ENCODE results near the gene RANBP3L.
"Not testable (repeated sequence)": the region's sequence is repeated elsewhere in the genome, so short reads cannot be mapped to it uniquely, and the experiment has no call there.

Gene RANBP3L

GRCh38 chr5:36285837-36286615 is 15.7 kb downstream of the RANBP3L start:
- DNase-seq = no peak

DNA sequence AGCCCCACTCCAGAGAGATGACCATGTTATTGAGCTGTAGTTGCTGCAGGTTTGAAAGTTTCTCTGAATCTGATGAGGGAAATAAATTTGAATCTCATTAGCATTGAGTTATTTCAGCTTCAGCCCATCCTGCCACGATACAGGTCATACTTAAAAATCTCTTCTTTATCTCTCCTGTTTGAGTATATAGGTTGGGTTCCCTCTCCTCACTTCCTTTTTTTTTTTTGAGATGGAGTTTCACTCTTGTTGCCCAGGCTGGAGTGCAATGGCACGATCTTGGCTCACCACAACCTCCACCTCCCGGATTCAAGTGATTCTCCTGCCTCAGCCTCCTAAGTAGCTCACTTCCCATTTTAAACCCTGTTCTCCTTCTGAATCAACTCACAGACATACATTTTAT is 17.9 kb downstream of the RANBP3L start:
- not testable (repeated sequence) for DNase-seq

DNA sequence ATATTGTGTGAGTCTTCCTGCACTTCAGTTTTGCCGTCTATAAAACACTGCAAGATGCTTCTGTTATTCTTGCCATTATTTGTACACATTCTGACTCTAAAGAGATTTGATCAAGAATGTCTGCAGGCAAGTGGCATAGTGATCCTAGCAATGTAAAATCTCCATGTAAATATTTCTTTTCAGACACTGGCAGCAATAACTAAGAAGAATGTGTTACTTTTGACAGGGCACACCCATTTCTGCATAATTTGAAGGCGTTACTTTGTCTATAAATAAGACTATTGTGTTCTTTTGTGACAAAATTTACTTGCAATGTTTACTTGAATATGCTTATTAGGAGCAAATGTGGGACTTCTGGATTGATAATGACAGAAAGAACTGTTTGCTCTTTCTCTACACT is 20.1 kb downstream of the RANBP3L start:
- DNase-seq = no peak

DNA sequence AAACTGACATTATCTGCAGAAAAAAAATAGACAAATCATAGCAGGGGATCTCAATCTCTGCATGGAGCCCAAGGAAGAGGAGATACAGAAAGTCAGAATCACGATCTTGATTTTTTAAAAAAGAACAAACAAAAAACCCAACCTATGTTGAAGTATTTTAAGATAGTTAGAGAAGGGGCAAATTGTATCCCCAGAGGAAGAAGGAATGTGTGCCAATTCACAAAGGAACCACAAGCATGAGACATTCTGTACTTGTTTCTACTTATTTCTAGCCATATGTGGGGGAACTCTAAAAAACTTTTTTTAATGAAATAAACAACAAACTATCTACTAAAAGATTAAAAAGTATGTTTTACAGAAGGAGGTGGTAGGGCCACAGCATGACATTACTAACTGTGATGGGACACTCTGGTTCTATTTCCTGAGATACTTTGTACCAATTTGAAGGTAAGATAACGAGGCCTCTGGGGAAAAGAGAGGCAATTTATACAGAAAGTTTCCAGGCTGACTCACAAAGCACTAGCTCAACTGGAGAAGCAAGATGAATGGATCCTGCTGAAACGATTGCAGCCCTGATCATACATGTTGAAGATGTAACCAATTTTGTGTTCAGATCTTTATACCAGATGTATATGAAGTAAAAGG is 22.5 kb downstream of the RANBP3L start:
- no peak for DNase-seq

DNA sequence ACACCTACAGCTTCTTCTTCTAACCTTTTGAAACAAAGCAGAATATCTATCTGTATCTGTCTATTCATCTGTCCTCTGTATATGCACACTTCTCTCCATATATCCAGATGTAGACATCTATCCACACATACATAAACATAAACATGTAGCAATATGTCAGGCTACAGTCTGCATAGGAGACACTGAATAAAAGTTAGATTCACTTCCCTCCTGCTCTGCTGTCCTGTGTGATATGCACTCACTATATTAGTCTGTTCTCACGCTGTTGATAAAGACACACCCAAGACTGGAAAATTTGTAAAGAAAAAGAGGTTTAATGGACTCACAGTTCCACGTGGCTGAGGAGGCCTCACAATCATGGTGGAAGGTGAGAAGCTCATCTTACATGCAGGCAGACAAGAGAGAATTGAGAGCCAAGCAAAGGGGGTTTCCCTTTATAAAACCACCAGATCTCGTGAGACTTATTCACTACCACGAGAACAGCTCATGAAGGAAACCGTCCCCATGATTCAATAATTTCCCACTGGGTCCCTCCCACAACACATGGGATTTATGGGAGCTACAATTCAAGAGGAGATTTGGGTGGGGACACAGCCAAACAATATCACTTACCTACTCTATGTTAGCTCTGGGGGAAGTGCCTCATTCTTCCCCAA is 24.1 kb downstream of the RANBP3L start:
- DNase-seq = no peak

GRCh38 chr5:36276864-36277263 is 24.8 kb downstream of the RANBP3L start:
- no peak for DNase-seq

DNA sequence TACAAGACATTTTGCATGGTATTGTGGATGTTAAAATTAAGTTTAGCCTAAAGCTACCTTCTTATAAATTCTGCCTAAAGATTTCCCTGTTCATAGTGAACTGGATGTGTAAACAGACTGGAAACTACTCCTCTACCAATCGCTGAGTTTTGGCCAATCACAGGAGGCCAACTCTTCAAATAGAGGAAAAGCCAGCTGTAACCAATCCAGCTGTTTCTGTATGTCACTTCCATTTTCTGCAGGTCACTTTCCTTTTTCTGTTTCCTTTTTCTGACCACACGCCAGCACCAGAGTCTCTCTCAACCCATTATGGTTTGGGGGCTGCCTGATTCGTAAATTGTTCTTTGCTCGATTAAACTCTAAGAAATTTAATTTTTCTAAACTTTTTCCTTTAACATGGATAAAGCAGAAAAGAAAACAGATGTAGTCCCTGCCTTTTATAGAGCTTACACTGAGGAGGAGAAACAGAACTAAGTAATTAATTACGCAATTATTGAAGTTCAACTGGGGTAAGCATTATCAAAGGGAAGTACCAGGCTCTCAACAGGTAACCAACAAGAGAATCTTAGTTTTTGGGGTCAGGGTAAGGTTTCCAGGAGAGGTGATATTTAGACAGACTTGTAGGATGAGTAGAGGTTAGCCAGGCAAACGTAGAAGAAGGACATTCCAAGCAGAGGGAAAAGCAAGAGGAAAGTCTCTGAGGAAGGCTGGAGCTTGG is 27.7 kb downstream of the RANBP3L start:
- no peak for DNase-seq

DNA sequence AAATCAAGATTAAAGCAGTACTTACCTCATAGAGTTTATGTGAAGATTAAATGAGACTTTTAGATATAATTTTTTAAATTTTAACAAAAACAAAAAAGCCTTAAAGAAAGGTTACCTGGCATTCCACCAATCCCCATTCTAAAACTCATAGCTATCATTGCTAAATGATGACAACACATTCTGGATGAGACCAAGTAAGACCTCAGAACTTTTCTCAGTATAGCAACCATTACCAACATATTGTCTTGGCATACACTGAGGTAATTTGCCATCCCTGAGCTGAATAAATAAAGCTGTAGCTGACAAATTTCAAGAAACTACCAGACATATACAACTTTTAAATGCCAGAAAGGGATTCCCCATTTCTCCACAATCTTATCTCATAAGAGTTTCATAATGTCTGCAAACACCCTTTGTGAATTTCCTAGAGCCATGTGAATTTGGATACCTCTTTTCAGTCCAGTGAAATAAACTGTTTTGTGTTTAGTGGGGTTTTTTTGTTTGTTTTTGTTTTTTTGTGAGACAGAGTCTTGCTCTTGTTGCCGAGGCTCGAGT is 29.5 kb downstream of the RANBP3L start:
- DNase-seq = no peak

- DNase-seq = no peak
Measured at GRCh38 chr5:36270876-36271575, 30.7 kb downstream of the RANBP3L start.

GRCh38 chr5:36270175-36270574 is 31.5 kb downstream of the RANBP3L start:
- DNase-seq = no peak

DNA sequence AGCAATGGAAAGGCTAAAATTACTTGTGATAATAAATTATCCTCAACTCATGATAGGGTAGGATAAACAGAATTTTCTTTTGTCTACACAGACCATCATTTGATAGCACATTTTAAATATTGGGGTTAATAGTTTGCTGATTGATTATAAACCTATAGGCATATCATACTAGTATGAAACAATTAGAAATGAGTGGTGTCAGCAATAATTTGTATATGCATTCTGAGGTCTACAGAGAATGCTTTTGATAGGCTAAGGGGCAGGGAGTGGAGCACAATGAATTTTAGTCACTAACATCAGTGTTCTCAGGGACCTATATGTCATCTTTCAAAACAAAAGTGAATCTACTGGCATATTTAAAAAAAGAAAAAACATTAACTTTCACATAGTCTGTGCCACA is 32.2 kb downstream of the RANBP3L start:
- no peak for DNase-seq

GRCh38 chr5:36267905-36268304 is 33.8 kb downstream of the RANBP3L start:
- DNase-seq = no peak

DNA sequence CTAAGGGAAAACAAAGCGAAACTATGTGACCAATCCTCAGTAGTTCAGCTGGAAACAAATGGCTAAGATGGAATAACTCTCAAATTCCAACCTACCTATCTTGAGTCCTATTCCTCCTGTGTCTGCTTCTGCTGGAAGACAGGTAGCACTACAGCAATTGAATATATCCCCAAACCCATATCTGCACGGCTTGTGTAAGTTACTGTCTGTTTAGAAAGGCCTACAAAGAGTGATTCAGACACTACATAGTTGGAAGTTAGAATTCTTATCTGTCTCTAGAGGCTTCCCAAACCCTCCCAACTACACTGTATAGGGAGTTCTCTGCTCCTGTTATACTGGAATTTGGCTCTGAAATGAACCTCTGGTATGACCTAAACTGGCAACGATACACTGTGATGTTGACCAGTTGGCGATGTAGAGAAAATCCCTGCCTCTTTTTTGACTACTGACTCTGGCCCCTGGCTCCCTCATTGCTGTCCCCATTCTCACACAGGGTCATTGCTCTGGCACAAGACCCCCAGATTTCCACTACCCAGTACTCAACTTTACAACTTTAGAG is 37.4 kb downstream of the RANBP3L start:
- DNase-seq = no peak

GRCh38 chr5:36261186-36261585 is 40.5 kb downstream of the RANBP3L start:
- no peak for DNase-seq

- no peak for DNase-seq
Measured at GRCh38 chr5:36253575-36253974, 48.1 kb downstream of the RANBP3L start.

DNA sequence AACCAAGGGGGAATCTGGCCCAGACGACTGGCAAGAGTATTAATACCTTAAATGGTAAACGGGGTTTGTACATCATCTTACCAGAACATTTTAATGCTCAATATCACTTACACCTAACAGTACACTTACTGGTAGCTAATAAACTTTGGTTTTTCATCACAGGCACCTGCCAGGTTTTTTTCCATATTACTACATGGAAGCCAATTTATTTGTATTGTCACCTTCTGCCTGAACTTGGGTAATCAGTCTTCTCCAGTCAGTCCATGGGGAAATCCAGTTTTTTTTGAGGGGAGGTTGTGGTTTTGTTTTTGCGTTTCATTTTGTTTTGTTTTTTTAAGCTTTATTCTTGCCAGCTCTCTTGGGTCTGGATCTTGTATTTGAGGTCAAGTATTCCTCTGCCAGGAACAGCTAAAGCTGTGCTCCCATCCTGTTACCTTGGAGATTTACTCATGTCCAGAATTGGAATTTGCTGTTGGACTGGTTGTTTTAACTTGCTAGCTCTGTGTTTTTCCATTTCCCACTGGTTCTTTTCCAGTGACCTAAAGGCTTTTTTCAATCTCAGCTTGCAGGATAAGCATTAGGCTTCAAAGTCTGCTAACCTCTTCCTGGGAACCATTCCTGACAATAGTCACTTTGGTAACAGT is 48.9 kb downstream of the RANBP3L start:
- no peak for DNase-seq

- no peak for DNase-seq
Measured at GRCh38 chr5:36251218-36251617, 50.5 kb downstream of the RANBP3L start.

GRCh38 chr5:36250427-36250826 is 51.3 kb downstream of the RANBP3L start:
- no peak for DNase-seq

DNA sequence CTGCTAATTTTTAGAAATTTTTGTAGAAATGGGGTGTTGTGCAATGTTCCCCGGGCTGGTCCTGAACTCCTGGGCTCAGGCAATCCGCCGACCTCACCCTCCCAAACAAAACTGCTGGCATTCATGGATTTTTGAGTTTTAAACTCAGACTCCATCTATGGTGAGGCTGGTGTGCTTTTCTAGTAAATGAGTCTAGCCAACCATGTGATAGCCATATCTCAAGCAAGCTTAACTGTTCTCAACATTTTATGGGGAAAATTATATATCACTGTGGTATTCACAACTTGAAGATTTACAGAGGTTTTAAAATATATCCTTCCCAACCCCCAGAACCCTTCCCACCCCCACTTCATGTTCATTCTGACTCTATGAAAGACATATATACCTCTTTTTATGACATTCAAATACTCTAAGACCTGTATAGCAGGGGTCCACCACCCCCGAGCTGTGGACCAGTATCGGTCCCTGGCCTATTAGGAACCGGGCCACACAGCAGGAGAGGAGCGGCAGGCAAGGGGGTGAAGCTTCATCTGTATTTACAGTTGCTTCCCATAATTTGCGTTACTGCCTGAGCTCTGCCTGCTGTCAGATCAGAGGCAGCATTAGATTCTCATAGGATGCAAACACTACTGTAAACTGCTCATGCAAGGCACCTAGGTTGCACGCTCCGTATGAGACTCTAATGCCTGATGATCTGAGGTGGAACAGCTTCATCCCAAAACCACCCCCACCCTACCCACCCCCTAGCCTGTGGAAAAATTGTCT is 55.5 kb downstream of the RANBP3L start:
- no peak for DNase-seq

DNA sequence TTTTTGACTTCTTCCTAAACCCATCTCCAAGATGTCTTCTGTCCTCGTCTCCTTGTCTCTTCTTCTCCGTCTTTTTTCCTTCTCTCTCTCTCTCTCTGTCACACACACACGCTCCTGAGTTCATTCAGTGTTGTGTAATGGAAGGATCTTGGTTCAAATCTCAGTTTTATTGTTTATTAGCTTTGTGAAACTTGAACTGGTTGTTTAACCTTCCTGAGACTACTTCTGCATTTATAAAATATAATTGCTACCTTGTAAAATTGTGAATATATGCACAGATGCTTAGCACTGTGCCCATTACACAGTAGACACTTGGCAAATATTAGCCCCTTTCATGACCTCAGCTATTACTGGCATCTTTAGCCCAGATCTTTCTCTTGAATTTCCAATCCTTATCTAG is 57.6 kb downstream of the RANBP3L start:
- no peak for DNase-seq

- no peak for DNase-seq
Measured at GRCh38 chr5:36243653-36244052, 58.0 kb downstream of the RANBP3L start.

All from stimulated activated CD4-positive, alpha-beta T cell treated with anti-CD3 and anti-CD28 coated beads, Interleukin-12 subunit alpha, Interleukin-12 subunit beta, amount 100 ng/mL, for 4 hours (primary cell).